ENCODE data around the gene CYSRT1.

The CYSRT1 gene

GRCh38 chr9:137247135-137247915 is 22.4 kb downstream of the CYSRT1 start:
- no peak for DNase-seq (ENCODE audit: extremely low spot score)
- TF ChIP-seq SUZ12 (IDR thresholded peaks at IDR 0.05) (no peak), SP1 (IDR thresholded peaks at IDR 0.05) (no peak), L3MBTL2 (conservative IDR thresholded peaks at IDR 0.05) (no peak), BHLHE40 (IDR thresholded peaks at IDR 0.05; ENCODE audit: borderline replicate concordance) (no peak), ARNT (IDR thresholded peaks at IDR 0.05) (no peak), HDGF (IDR thresholded peaks at IDR 0.05; ENCODE audit: borderline replicate concordance) (no peak), PKNOX1 (IDR thresholded peaks at IDR 0.05) (no peak), LEF1 (IDR thresholded peaks at IDR 0.05; ENCODE audit: borderline replicate concordance) (no peak)
- ChIA-PET POLR2A (interaction anchor here (0.9 kb wide), 1 partner anchor 118 kb away, joined by 3 read pairs; no protein-coding TSS in a partner anchor), CTCF (no interaction called here)

- TF ChIP-seq TARDBP (IDR thresholded peaks at IDR 0.05), result no peak
- TF ChIP-seq LEF1 (IDR thresholded peaks at IDR 0.05; ENCODE audit: borderline replicate concordance), result no peak
- no peak for TF ChIP-seq HDGF (IDR thresholded peaks at IDR 0.05; ENCODE audit: borderline replicate concordance)
- no peak for TF ChIP-seq ELF4 (IDR thresholded peaks at IDR 0.05)
- no peak for TF ChIP-seq FOXK2 (IDR thresholded peaks at IDR 0.05)
- ChIA-PET POLR2A (interaction anchor here (0.9 kb wide), 1 partner anchor 118 kb away, joined by 3 read pairs; no protein-coding TSS in a partner anchor), CTCF (no interaction called here)
- DNase-seq (ENCODE audit: extremely low spot score), result no peak
These were observed 22.9 kb downstream of the CYSRT1 start for GRCh38 chr9:137247916-137248175.

DNA sequence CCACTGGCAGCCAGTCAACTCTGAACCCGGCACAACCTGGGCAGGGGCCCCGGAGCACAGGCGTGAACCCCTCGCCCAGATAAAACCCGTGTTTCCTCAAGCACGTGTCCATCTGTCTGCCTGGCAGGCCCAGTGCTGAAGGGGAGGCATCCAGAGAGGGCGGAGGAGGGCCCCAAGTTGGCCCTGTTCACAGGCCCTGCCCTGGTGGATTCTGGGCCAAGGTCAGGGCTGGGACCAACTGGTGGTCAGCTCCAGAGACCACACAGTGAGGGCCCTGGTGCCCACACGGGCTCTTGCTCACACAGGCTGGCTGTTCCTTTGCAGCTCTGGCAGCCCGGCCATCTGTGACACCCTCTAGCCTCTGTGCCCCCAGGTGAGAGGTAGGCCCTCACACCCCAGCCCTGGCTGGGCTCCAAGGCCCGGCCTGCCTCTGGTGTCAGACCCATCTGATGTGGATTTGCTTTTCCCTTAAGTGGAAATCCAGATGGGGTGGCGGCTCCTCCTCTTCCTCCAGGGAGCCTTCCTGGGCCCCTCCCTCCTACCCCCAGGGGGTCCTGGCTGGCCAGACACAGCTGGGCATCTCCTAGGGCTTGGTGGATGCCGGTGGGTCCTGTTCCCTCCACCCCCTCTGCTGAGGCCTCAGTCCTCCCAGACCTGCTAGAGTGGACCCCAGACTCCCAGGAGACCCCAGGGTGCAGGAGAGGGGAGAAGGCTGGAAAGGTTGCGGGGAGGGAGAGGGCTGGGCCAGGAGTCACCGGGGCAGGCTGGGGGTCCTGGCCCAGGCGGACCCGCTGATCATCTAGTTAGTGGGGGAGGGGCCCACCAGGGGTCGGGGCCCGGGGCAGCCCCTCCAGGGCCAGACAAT is 25.6 kb downstream of the CYSRT1 start:
- ChIA-PET POLR2A (interaction anchor here (1.3 to 8.8 kb wide), 2 partner anchors 8 to 10 kb away, joined by 3 to 90 read pairs; partner anchors contain the start of gene TUBB4B), CTCF (interaction anchor here (0.6 kb wide), 1 partner anchor 12 kb away, joined by 3 read pairs; no protein-coding TSS in a partner anchor)
- DNase-seq (ENCODE audit: extremely low spot score), result no peak
- TF ChIP-seq SUZ12 (IDR thresholded peaks at IDR 0.05) (no peak), NFRKB (IDR thresholded peaks at IDR 0.05) (no peak), TARDBP (IDR thresholded peaks at IDR 0.05) (no peak), BHLHE40 (IDR thresholded peaks at IDR 0.05; ENCODE audit: borderline replicate concordance) (no peak), PKNOX1 (IDR thresholded peaks at IDR 0.05) (no peak), CTBP1 (IDR thresholded peaks at IDR 0.05; ENCODE audit: borderline replicate concordance) (no peak), SP1 (IDR thresholded peaks at IDR 0.05) (no peak), FOXM1 (IDR thresholded peaks at IDR 0.05; ENCODE audit: borderline replicate concordance) (no peak), L3MBTL2 (conservative IDR thresholded peaks at IDR 0.05) (no peak), ARNT (IDR thresholded peaks at IDR 0.05) (no peak), FOXK2 (IDR thresholded peaks at IDR 0.05) (no peak), HDGF (IDR thresholded peaks at IDR 0.05; ENCODE audit: borderline replicate concordance) (no peak)

- TF ChIP-seq SUZ12 (IDR thresholded peaks at IDR 0.05) (no peak), LEF1 (IDR thresholded peaks at IDR 0.05; ENCODE audit: borderline replicate concordance) (no peak), PKNOX1 (IDR thresholded peaks at IDR 0.05) (no peak), NFRKB (IDR thresholded peaks at IDR 0.05) (no peak), TARDBP (IDR thresholded peaks at IDR 0.05) (no peak), L3MBTL2 (conservative IDR thresholded peaks at IDR 0.05) (no peak), CTBP1 (IDR thresholded peaks at IDR 0.05; ENCODE audit: borderline replicate concordance) (no peak), FOXK2 (IDR thresholded peaks at IDR 0.05) (no peak), ZNF384 (IDR thresholded peaks at IDR 0.05) (no peak), ARNT (IDR thresholded peaks at IDR 0.05) (no peak), BHLHE40 (IDR thresholded peaks at IDR 0.05; ENCODE audit: borderline replicate concordance) (no peak), HDGF (IDR thresholded peaks at IDR 0.05; ENCODE audit: borderline replicate concordance) (no peak), SP1 (IDR thresholded peaks at IDR 0.05) (no peak), FOXA1 (IDR thresholded peaks at IDR 0.05) (no peak), ELF4 (IDR thresholded peaks at IDR 0.05) (no peak), FOXM1 (IDR thresholded peaks at IDR 0.05; ENCODE audit: borderline replicate concordance) (no peak)
- POLR2A ChIA-PET, result interaction anchor here (8.8 kb wide), 1 partner anchor 11 kb away, joined by 90 read pairs; the partner anchor contains the start of gene TUBB4B
- CTCF ChIA-PET, result interaction anchor here (0.6 kb wide), 1 partner anchor 11 kb away, joined by 3 read pairs; no protein-coding TSS in a partner anchor
- DNase-seq (ENCODE audit: extremely low spot score), result no peak
These were observed 26.2 kb downstream of the CYSRT1 start, which contains the start of gene STPG3 for GRCh38 chr9:137251194-137251461. Gene STPG3 (plus strand): TSS chr9:137251286. CDS start chr9:137251287, 1 bp downstream.

DNA sequence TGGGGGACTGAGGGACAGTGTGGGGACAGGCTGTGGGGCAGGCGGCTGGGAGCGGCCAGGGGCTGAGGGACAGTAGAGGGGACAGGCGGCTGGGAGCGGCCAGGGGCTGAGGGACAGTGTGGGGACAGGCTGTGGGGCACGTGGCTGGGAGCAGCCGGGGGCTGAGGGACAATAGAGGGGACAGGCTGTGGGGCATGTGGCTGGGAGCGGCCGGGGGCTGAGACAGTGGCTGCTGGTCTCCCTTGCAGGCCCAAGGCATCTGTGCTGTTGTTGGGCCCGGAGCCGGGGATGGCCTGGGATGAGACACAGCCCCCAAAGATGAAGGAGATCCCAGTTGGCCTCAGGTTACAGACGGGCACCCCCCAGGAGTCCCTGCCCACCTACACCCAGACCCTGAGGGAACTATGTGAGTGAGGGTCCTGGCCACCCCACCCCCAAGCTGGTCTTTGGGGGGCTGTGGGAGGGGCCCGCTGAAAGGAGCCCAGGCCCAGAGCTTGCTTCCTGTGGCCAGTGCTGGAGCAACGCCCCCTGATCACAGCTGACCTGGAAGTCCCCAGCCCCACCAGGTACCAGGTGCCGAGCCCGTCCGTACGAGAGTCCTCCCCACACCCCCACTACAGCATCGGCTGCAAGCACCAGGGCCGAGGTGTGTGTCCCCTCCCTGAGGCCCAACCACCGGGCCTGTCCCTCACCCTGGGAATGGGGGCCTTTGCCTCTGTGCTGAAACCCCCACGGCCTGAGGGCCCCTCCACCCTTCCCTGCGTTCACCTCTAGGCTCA is 26.7 kb downstream of the CYSRT1 start:
- TF ChIP-seq CTBP1 (IDR thresholded peaks at IDR 0.05; ENCODE audit: borderline replicate concordance) (no peak), LEF1 (IDR thresholded peaks at IDR 0.05; ENCODE audit: borderline replicate concordance) (no peak), SUZ12 (IDR thresholded peaks at IDR 0.05) (no peak), FOXK2 (IDR thresholded peaks at IDR 0.05) (no peak), L3MBTL2 (conservative IDR thresholded peaks at IDR 0.05) (no peak), PKNOX1 (IDR thresholded peaks at IDR 0.05) (no peak), ELF4 (IDR thresholded peaks at IDR 0.05) (no peak)
- ChIA-PET CTCF (interaction anchor here (0.6 kb wide), 1 partner anchor 10 kb away, joined by 3 read pairs; no protein-coding TSS in a partner anchor), POLR2A (interaction anchor here (8.8 kb wide), 1 partner anchor 11 kb away, joined by 90 read pairs; the partner anchor contains the start of gene TUBB4B)
- DNase-seq (ENCODE audit: extremely low spot score), result no peak

All from HEK293T (cell line).